Measurements from ENCODE around the gene HCN2. TPM values are rescaled to one million over a fixed set of nuclear protein-coding genes. Genes with fewer than 3 reads are reported as not detected.

Gene HCN2
- total and polyA plus RNA-seq, 9 of the 15 experiments (the other 6 are each of a cell fraction or from before 2014, with no cell fraction given): 0.29 to 4.2 (median 0.82) TPM; not detected in 2

- TF ChIP-seq GMEB1 (CRISPR knock-in tag; IDR thresholded peaks at IDR 0.05): no peak
- no peak for TF ChIP-seq CCNT2 (IDR thresholded peaks at IDR 0.05; ENCODE audit: borderline replicate concordance, extremely low read depth, insufficient read length, low read depth, low read length)
- no peak for TF ChIP-seq CGGBP1 (CRISPR knock-in tag; IDR thresholded peaks at IDR 0.05)
- no peak for TF ChIP-seq ETV6 (IDR thresholded peaks at IDR 0.05; ENCODE audit: borderline replicate concordance in 1 of 2, low read depth in 2 of 2, low read length in 1 of 2)
- TF ChIP-seq ETV6 (CRISPR knock-in tag; IDR thresholded peaks at IDR 0.05; ENCODE audit: borderline replicate concordance): no peak
- no peak for TF ChIP-seq IRF2 (CRISPR knock-in tag; IDR thresholded peaks at IDR 0.05)
- TF ChIP-seq ZNF384 (IDR thresholded peaks at IDR 0.05; ENCODE audit: low read depth, low read length): no peak
- no peak for TF ChIP-seq JUND (IDR thresholded peaks at IDR 0.05; ENCODE audit: borderline replicate concordance, low read depth, low read length)
- no peak for TF ChIP-seq JUND (tag; IDR thresholded peaks at IDR 0.05; ENCODE audit: borderline replicate concordance, low read depth, low read length)
- TF ChIP-seq TAF15 (IDR thresholded peaks at IDR 0.05; ENCODE audit: low read depth, low read length): no peak
- no peak for TF ChIP-seq ZC3H4 (CRISPR knock-in tag; IDR thresholded peaks at IDR 0.05; ENCODE audit: borderline replicate concordance)
- TF ChIP-seq TCF3 (CRISPR knock-in tag; IDR thresholded peaks at IDR 0.05): no peak
- no peak for TF ChIP-seq ZNF778 (CRISPR knock-in tag; IDR thresholded peaks at IDR 0.05)
- no peak for TF ChIP-seq CXXC5 (CRISPR knock-in tag; IDR thresholded peaks at IDR 0.05)
- TF ChIP-seq ZNF766 (CRISPR knock-in tag; conservative IDR thresholded peaks at IDR 0.05): no peak
- TF ChIP-seq TRIM28 (IDR thresholded peaks at IDR 0.05): no peak
- TF ChIP-seq HDAC6 (IDR thresholded peaks at IDR 0.05; ENCODE audit: low read depth, low read length): no peak
- no peak for TF ChIP-seq ZNF282 (CRISPR knock-in tag; IDR thresholded peaks at IDR 0.05)
- TF ChIP-seq POLR3A (IDR thresholded peaks at IDR 0.05; ENCODE audit: borderline replicate concordance, extremely low read depth, insufficient read depth, insufficient read length): no peak
- TF ChIP-seq ZBTB9 (CRISPR knock-in tag; IDR thresholded peaks at IDR 0.05): no peak
- no peak for TF ChIP-seq ATF4 (CRISPR knock-in tag; IDR thresholded peaks at IDR 0.05)
- TF ChIP-seq STAT5B (CRISPR knock-in tag; IDR thresholded peaks at IDR 0.05): no peak
- TF ChIP-seq MYBL2 (IDR thresholded peaks at IDR 0.05; ENCODE audit: low read depth): no peak
- no peak for TF ChIP-seq MYBL2 (CRISPR knock-in tag; IDR thresholded peaks at IDR 0.05; ENCODE audit: borderline replicate concordance)
- TF ChIP-seq GTF2B (IDR thresholded peaks at IDR 0.05; ENCODE audit: extremely low read depth, insufficient read length): no peak
These were observed 45.6 kb upstream of the HCN2 start, which contains the start of gene GZMM (continued) for GRCh38 chr19:543910-544608.
